ENCODE data around the gene LCN9. TPM values are rescaled to one million over a fixed set of nuclear protein-coding genes. Genes with fewer than 3 reads are reported as not detected.
"Not testable (repeated sequence)": the region's sequence is repeated elsewhere in the genome, so short reads cannot be mapped to it uniquely, and the experiment has no call there.

LCN9 gene
- total and polyA plus RNA-seq, 7 experiments from 2014 or later: not detected

GRCh38 chr9:135664801-135665794 is 2.0 kb downstream of the LCN9 start:
- Histone ChIP-seq H3K9me3 (ENCODE audit: control insufficient read depth in 2 of 3, low read length in 3 of 3) (no peaks in the 10 kb centered on the region), H3K4me3 (ENCODE audit: low read length) (no peak overlapping the region), H3K27ac (ENCODE audit: low read depth, low read length) (no peak overlapping the region), H3K4me1 (ENCODE audit: control insufficient read depth in 2 of 2, insufficient read depth in 2 of 2, low read length in 2 of 2) (no peaks in the 10 kb centered on the region), H3K27me3 (ENCODE audit: control insufficient read depth in 2 of 2, insufficient read depth in 2 of 2, low read length in 2 of 2) (no peaks in the 10 kb centered on the region), H3K36me3 (ENCODE audit: control insufficient read depth in 2 of 3, insufficient read depth in 3 of 3, low read length in 3 of 3) (no peaks in the 10 kb centered on the region)
- ChIA-PET POLR2A (no interaction called here), CTCF (no interaction called here)
- Mint-ChIP-seq H3K4me1 (no peaks in the 10 kb centered on the region), H3K4me3 (no peak overlapping the region), H3K9me3 (peaks cover 0 to 5% (median 0%) of the 10 kb centered on the region in 11 donors), H3K36me3 (no peaks in the 10 kb centered on the region), H3K27ac (no peak overlapping the region), H3K27me3 (peaks cover 0 to 4% (median 0%) of the 10 kb centered on the region in 5 donors)
- intact Hi-C loops (cut with micrococcal nuclease): no loop called here
- no peak for DNase-seq
- no peak for ATAC-seq

- Mint-ChIP-seq H3K4me3 (no peak overlapping the region), H3K36me3 (no peaks in the 10 kb centered on the region), H3K9me3 (peaks cover 0 to 5% (median 0%) of the 10 kb centered on the region in 11 donors), H3K27me3 (peaks cover 0 to 4% (median 0%) of the 10 kb centered on the region in 5 donors), H3K27ac (no peak overlapping the region), H3K4me1 (no peaks in the 10 kb centered on the region)
- Histone ChIP-seq H3K9me3 (ENCODE audit: control insufficient read depth in 2 of 3, low read length in 3 of 3) (no peaks in the 10 kb centered on the region), H3K27me3 (ENCODE audit: control insufficient read depth in 2 of 2, insufficient read depth in 2 of 2, low read length in 2 of 2) (no peaks in the 10 kb centered on the region), H3K4me3 (ENCODE audit: low read length) (no peak overlapping the region), H3K36me3 (ENCODE audit: control insufficient read depth in 2 of 3, insufficient read depth in 3 of 3, low read length in 3 of 3) (no peaks in the 10 kb centered on the region), H3K4me1 (ENCODE audit: control insufficient read depth in 2 of 2, insufficient read depth in 2 of 2, low read length in 2 of 2) (no peaks in the 10 kb centered on the region), H3K27ac (ENCODE audit: low read depth, low read length) (no peak overlapping the region)
- ATAC-seq (no peak), DNase-seq (no peak)
- intact Hi-C loops (cut with micrococcal nuclease): no loop called here
- ChIA-PET CTCF (no interaction called here), POLR2A (no interaction called here)
These were observed 2.7 kb downstream of the LCN9 start for GRCh38 chr9:135665795-135666189.

- Histone ChIP-seq H3K4me1 (ENCODE audit: control insufficient read depth in 2 of 2, insufficient read depth in 2 of 2, low read length in 2 of 2) (no peaks in the 10 kb centered on the region), H3K4me3 (ENCODE audit: low read length) (no peak overlapping the region), H3K36me3 (ENCODE audit: control insufficient read depth in 2 of 3, insufficient read depth in 3 of 3, low read length in 3 of 3) (no peaks in the 10 kb centered on the region), H3K27me3 (ENCODE audit: control insufficient read depth in 2 of 2, insufficient read depth in 2 of 2, low read length in 2 of 2) (no peaks in the 10 kb centered on the region), H3K9me3 (ENCODE audit: control insufficient read depth in 2 of 3, low read length in 3 of 3) (no peaks in the 10 kb centered on the region), H3K27ac (ENCODE audit: low read depth, low read length) (no peak overlapping the region)
- Mint-ChIP-seq H3K27ac (no peak overlapping the region), H3K4me1 (no peaks in the 10 kb centered on the region), H3K36me3 (no peaks in the 10 kb centered on the region), H3K4me3 (no peak overlapping the region), H3K9me3 (peaks cover 0 to 5% (median 0%) of the 10 kb centered on the region in 11 donors), H3K27me3 (peaks cover 0 to 4% (median 0%) of the 10 kb centered on the region in 5 donors)
- no peak for ATAC-seq
- CTCF ChIA-PET: no interaction called here
- no peak for DNase-seq
- POLR2A ChIA-PET: no interaction called here
- intact Hi-C loops (cut with micrococcal nuclease): no loop called here
These were observed 3.7 kb downstream of the LCN9 start for GRCh38 chr9:135666534-135667462.

- no peaks in the 10 kb centered on the region for H3K27me3 ChIP-seq (ENCODE audit: control insufficient read depth in 2 of 2, insufficient read depth in 2 of 2, low read length in 2 of 2)
- H3K27me3 Mint-ChIP-seq: peaks cover 0 to 9% (median 0%) of the 10 kb centered on the region in 5 donors
- peaks cover 0 to 5% (median 0%) of the 10 kb centered on the region in 11 donors for H3K9me3 Mint-ChIP-seq
- H3K36me3 ChIP-seq (ENCODE audit: control insufficient read depth in 2 of 3, insufficient read depth in 3 of 3, low read length in 3 of 3): no peaks in the 10 kb centered on the region
- intact Hi-C loops (cut with micrococcal nuclease): no loop called here
- ChIA-PET POLR2A (no interaction called here), CTCF (no interaction called here)
- H3K27ac Mint-ChIP-seq: no peak overlapping the region
- ATAC-seq (no peak), DNase-seq (no peak)
- H3K4me3 ChIP-seq (ENCODE audit: low read length): no peak overlapping the region
- H3K27ac ChIP-seq (ENCODE audit: low read depth, low read length): no peak overlapping the region
- no peaks in the 10 kb centered on the region for H3K9me3 ChIP-seq (ENCODE audit: control insufficient read depth in 2 of 3, low read length in 3 of 3)
- H3K4me1 ChIP-seq (ENCODE audit: control insufficient read depth in 2 of 2, insufficient read depth in 2 of 2, low read length in 2 of 2): no peaks in the 10 kb centered on the region
- no peaks in the 10 kb centered on the region for H3K4me1 Mint-ChIP-seq
- H3K36me3 Mint-ChIP-seq: no peaks in the 10 kb centered on the region
- H3K4me3 Mint-ChIP-seq: no peak overlapping the region
These were observed 4.4 kb downstream of the LCN9 start for GRCh38 chr9:135667463-135668001.

GRCh38 chr9:135669018-135669417 is 5.9 kb downstream of the LCN9 start:
- H3K36me3 ChIP-seq (ENCODE audit: control insufficient read depth in 2 of 3, insufficient read depth in 3 of 3, low read length in 3 of 3); H3K4me3 ChIP-seq (ENCODE audit: low read length); H3K27me3 ChIP-seq (ENCODE audit: control insufficient read depth in 2 of 2, insufficient read depth in 2 of 2, low read length in 2 of 2); H3K27ac Mint-ChIP-seq; H3K9me3 ChIP-seq (ENCODE audit: control insufficient read depth in 2 of 3, low read length in 3 of 3); H3K4me3 Mint-ChIP-seq; H3K9me3 Mint-ChIP-seq; DNase-seq; H3K36me3 Mint-ChIP-seq; CTCF ChIA-PET; H3K4me1 ChIP-seq (ENCODE audit: control insufficient read depth in 2 of 2, insufficient read depth in 2 of 2, low read length in 2 of 2); ATAC-seq; H3K27me3 Mint-ChIP-seq; POLR2A ChIA-PET; H3K27ac ChIP-seq (ENCODE audit: low read depth, low read length); H3K4me1 Mint-ChIP-seq; intact Hi-C loops (cut with micrococcal nuclease): not testable (repeated sequence)

GRCh38 chr9:135669616-135670285 is 6.6 kb downstream of the LCN9 start:
- H3K4me1 ChIP-seq (ENCODE audit: control insufficient read depth in 2 of 2, insufficient read depth in 2 of 2, low read length in 2 of 2): no peaks in the 10 kb centered on the region
- H3K27ac Mint-ChIP-seq: no peak overlapping the region
- H3K27me3 Mint-ChIP-seq: peaks cover 0 to 9% (median 0%) of the 10 kb centered on the region in 5 donors
- no peak for DNase-seq
- H3K9me3 ChIP-seq (ENCODE audit: control insufficient read depth in 2 of 3, low read length in 3 of 3): no peaks in the 10 kb centered on the region
- intact Hi-C loops (cut with micrococcal nuclease): no loop called here
- no peaks in the 10 kb centered on the region for H3K36me3 Mint-ChIP-seq
- ChIA-PET POLR2A (no interaction called here), CTCF (no interaction called here)
- H3K27me3 ChIP-seq (ENCODE audit: control insufficient read depth in 2 of 2, insufficient read depth in 2 of 2, low read length in 2 of 2): no peaks in the 10 kb centered on the region
- no peaks in the 10 kb centered on the region for H3K4me1 Mint-ChIP-seq
- H3K4me3 Mint-ChIP-seq: no peak overlapping the region
- no peak overlapping the region for H3K27ac ChIP-seq (ENCODE audit: low read depth, low read length)
- ATAC-seq: no peak
- peaks cover 0 to 5% (median 0%) of the 10 kb centered on the region in 11 donors for H3K9me3 Mint-ChIP-seq
- no peak overlapping the region for H3K4me3 ChIP-seq (ENCODE audit: low read length)
- H3K36me3 ChIP-seq (ENCODE audit: control insufficient read depth in 2 of 3, insufficient read depth in 3 of 3, low read length in 3 of 3): no peaks in the 10 kb centered on the region
